Skin epidermis (tissue), 12 donors: ENCODE measurements around the gene BACH1.
"Not testable (repeated sequence)": the region's sequence is repeated elsewhere in the genome, so short reads cannot be mapped to it uniquely, and the experiment has no call there.

Experiments used
- H3K27ac ChIP-seq, 21 experiments: fragments of 200-600 bp; sonication (generic) in 11 of 21; one replicate each; pipeline ENCODE4 v1.5.0; 2020; ENCODE audit warnings: mild to moderate bottlenecking in 3 of 21, inconsistent platforms in 2 of 21, moderate library complexity in 2 of 21
- H3K4me3 ChIP-seq, 7 experiments: fragments of 200-600 bp; sonication (generic) in 2 of 7; one replicate each; pipeline ENCODE4 v1.5.0; 2020; ENCODE audit warnings: inconsistent platforms in 2 of 7, mild to moderate bottlenecking in 2 of 7, moderate library complexity in 1 of 7

Gene BACH1

DNA sequence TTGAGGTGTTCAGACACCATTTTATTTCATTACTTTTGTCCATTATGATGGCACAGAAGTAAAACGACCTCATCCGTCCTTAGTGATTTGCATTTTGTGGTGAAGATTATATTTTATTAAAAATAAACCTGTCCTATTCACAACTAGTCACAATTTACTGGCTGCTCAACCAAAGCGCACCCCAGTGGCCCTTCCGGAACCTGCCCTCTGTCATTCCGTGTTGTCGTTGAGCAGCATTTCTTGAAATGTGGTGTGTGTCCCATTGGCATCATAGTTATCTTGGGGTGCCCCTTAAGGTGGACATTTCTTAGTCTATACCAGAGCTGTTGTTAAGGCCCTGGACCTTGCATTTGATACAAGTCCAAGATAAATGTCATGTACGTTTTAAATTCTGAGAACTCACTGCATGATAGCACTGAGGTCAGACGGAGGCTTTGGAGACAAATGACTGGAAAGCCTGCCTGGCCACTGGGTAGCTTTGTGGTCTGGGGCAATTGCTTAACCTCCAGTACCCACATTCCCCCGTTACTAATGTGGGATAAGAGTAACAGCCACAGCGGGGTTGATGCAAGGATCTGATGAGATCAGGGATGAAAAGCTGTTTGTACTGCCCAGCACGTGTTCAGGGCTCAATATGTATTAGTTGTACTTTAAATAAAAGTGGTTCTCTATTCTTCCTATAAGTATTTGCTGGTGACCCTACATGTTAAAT, 36.2 kb downstream of the BACH1 start:
- no peak overlapping the region for H3K27ac ChIP-seq
- no peak overlapping the region for H3K4me3 ChIP-seq

- Histone ChIP-seq H3K4me3 (no peak overlapping the region), H3K27ac (no peak overlapping the region)
Measured at GRCh38 chr21:29335720-29336119, 37.0 kb downstream of the BACH1 start.

DNA sequence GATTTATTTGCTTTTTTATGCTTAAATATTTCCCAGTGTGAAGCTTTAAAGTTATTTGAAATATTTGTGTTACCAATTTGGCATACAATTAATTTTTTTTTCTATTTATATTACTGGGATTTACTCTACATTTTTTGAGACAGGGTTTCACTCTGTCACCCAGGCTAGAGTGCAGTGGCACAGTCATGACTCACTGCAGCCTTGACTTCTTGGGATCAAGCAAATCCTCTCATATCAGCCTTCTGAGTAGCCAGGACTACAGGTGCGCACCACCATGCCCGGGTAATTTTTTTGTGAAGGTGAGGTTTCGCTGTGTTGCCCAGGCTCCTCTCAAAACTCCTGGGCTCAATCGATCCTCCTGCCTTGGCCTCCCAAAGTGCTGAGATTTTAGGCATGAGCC, 39.5 kb downstream of the BACH1 start:
- no peak overlapping the region for H3K27ac ChIP-seq

DNA sequence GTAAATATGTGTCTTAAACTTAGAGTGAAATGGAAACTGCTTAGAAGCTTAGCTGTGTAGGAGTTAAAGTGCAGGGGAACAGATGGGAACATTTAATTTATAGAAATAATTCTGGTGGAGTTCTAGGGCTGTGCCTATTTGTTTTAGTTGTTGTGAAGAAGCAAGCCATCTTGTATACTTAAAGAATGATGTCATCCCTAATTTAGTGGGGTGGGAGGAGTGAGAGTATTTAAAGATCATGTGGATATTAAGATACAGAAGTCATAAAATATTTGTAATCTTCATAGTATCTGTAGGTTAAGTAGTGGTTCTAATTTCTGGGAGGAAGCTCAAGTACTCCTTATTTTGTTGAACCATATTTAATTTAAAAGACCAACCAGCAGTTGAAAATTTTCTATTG, 41.5 kb downstream of the BACH1 start:
- H3K27ac ChIP-seq, result no peak overlapping the region
- no peak overlapping the region for H3K4me3 ChIP-seq

More for the DNA sequence above, 39.5 kb downstream of the BACH1 start:
- H3K4me3 ChIP-seq, result no peak overlapping the region

- H3K4me3 ChIP-seq, result no peak overlapping the region
- peak overlapping the region in 11 of 21 experiments; percentile 3 to 58 (median 14) for H3K27ac ChIP-seq
Measured at GRCh38 chr21:29342363-29342957, 43.7 kb downstream of the BACH1 start.

DNA sequence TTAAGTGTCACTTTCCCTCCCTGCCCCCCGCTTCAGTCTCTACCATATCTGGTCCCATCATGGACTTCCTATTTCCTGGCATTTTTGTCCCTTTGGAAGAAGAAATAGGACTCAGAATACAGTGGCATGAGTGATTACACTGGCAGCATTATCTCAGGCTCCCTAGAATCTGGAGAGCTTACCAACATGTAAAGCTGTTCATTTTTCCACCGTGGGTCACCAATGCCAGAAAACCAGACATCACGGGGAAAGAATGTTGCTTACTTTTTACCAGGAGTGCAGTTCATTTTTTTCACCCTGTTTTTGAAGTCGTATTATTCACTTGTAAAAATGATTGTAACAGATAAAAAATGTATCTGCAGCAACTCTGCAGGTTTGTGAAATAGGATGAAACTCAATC, 44.8 kb downstream of the BACH1 start:
- Histone ChIP-seq H3K27ac (peak overlapping the region in 2 of 21 experiments; percentile 15 to 56), H3K4me3 (no peak overlapping the region)

GRCh38 chr21:29346281-29346680, 47.6 kb downstream of the BACH1 start:
- Histone ChIP-seq H3K27ac (no peak overlapping the region), H3K4me3 (no peak overlapping the region)

DNA sequence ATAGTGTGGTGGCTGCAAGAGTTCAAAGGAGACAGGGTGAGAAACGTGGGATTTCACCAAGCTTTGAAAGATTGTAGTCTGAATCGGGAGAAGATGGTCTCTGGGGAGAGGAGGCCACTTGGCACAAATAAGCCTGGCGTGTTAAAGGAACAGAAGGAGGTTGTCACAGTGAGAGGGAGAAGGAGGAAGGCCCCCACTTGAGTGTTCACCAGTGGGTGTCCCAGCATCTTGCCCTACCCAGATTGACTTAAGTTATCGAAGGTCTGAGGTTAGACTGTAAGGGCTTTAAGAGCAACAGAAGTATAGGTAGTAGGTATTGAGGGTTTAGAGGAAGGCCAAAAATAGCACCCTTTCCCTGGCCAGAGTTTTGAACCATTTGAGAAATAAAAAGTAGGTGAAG, 48.0 kb downstream of the BACH1 start:
- H3K4me3 ChIP-seq, result no peak overlapping the region
- H3K27ac ChIP-seq, result no peak overlapping the region

DNA sequence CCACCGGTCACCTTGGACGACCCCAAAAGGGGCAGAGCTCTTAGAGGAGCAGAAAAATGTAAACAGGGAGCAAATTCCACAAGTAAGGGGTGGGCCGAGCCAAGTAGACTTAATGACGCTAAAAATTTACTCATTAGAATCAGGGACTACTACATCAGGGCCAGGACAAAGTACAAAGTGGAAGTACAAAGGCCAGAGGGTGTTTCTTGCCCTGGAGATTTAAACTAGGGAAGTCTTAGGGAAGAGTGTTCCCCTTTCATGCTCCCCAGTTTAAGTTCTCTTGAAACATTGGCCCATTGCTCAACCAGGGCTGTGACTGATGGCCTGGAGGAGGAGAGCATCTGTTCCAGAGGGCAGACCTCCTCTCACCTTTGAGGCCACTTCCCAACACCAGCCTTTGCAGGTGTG, 48.6 kb downstream of the BACH1 start:
- peak overlapping the region in 1 of 21 experiments; percentile 29 for H3K27ac ChIP-seq

GRCh38 chr21:29349702-29350101, 51.0 kb downstream of the BACH1 start:
- Histone ChIP-seq H3K27ac (no peak overlapping the region), H3K4me3 (no peak overlapping the region)

More for the DNA sequence above, 48.6 kb downstream of the BACH1 start:
- H3K4me3 ChIP-seq, result no peak overlapping the region

- no peak overlapping the region for H3K27ac ChIP-seq
- H3K4me3 ChIP-seq, result no peak overlapping the region
Measured at GRCh38 chr21:29350246-29350779, 51.6 kb downstream of the BACH1 start.

DNA sequence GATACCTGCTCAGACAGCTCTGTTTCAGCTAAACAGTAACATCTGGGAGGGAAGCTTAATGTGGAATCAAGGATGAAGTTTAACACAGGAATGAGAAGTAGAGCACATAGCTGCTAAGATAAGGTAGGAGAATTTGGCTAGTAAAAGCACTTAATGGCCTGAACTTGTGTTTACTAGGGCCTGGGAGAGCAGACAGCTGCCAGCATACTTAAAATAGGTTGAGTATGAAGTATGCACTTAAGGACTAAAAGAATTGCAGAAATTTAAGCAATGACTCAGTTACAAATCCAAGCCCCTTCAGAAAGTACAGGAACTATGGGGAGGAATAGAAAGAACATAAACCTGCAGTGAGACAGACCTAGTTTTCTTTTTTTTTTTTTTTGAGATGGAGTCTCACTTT, 53.0 kb downstream of the BACH1 start:
- no peak overlapping the region for H3K27ac ChIP-seq
- no peak overlapping the region for H3K4me3 ChIP-seq

- not testable (repeated sequence) for H3K4me3 ChIP-seq
- peak overlapping the region in 3 of 21 experiments; percentile 17 to 63 (median 25) for H3K27ac ChIP-seq
Measured at GRCh38 chr21:29355043-29355710, 56.5 kb downstream of the BACH1 start.

DNA sequence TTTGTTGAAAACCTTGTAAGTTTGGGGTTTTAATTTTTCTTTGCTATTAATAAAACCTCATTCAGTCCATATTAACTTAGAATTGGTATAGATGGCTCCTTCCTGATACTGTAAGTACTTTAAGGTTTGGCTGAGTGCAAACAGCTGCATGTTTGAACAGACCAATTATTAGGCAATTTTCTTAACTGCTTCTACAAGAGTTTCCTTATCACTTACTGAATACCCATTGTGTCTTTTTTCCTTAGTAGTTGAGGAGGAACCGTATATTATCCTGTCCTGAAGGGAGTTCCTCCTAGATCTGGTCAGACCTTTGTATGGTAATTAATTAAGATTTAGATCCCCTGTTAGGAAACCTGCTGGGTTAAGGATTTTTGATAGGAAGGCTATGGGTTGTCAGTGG, 57.6 kb downstream of the BACH1 start:
- H3K27ac ChIP-seq, result peak overlapping the region in 3 of 21 experiments; percentile 17 to 63 (median 47)
- not testable (repeated sequence) for H3K4me3 ChIP-seq

- not testable (repeated sequence) for H3K4me3 ChIP-seq
- H3K27ac ChIP-seq, result peak overlapping the region in 2 of 21 experiments; percentile 47 to 63
Measured at GRCh38 chr21:29356810-29357209, 58.1 kb downstream of the BACH1 start.

- Histone ChIP-seq H3K4me3 (no peak overlapping the region), H3K27ac (no peak overlapping the region)
Measured at GRCh38 chr21:29359718-29360117, 61.0 kb downstream of the BACH1 start.

- Histone ChIP-seq H3K4me3 (no peak overlapping the region), H3K27ac (no peak overlapping the region)
Measured at GRCh38 chr21:29360799-29361765, 62.4 kb downstream of the BACH1 start.

GRCh38 chr21:29362758-29363157, 64.0 kb downstream of the BACH1 start:
- Histone ChIP-seq H3K27ac (no peak overlapping the region), H3K4me3 (no peak overlapping the region)

DNA sequence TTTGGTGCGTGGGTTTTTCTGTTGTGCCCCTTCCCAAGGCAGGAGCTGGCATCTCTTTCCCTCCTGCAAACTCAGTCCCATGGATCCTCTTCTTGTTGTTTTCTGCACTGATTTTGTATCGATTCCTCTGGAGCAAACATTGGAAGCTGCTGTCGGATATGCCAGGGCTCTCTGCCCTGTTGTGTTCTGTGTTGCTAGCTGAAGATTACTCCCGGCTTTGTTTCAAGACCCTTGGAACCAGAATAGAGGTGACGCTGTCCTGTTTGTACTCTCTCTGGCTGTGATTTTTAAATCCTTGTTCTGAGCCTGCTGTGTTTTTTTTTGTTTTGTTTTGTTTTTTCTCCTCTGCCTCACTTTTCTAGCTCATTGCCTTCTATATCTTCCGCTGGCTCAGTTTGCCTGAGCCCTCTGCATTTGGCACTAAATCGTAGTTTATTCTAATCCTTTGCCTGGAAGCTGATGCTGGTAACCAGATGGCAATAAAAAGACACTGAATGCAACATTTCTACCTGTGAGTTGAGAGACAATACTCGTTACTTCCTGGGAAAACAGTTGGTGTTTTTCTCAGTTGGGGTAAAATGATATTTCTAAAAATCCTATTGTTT, 67.0 kb downstream of the BACH1 start:
- Histone ChIP-seq H3K4me3 (no peak overlapping the region), H3K27ac (no peak overlapping the region)
